Astrocyte (in vitro differentiated cells and primary cell): Measurements from ENCODE around the gene GPR137.

Experiments used
- CTCF ChIP-seq: IDR thresholded peaks from 2 replicates; pipeline ENCODE4 v1.5.1; 2011; ENCODE audit warnings: low read depth, mild to moderate bottlenecking, inconsistent platforms, low read length, moderate library complexity; ENCODE audit not compliant: insufficient read depth
- EZH2 ChIP-seq: IDR thresholded peaks from 2 replicates; pipeline ENCODE4 v1.6.1; 2012; ENCODE audit warnings: mild to moderate bottlenecking, low read length, inconsistent platforms; ENCODE audit not compliant: insufficient read depth

- TF ChIP-seq EZH2 (no peak), CTCF (no peak)
Measured at GRCh38 chr11:64237484-64237951, 48.1 kb upstream of the GPR137 start.
